Fibroblast of lung (primary cell): Measurements from ENCODE around the gene KCNJ12. TPM values are rescaled to one million over a fixed set of nuclear protein-coding genes. Genes with fewer than 3 reads are reported as not detected.

Source experiments
- DNase-seq, 2 donors: peaks; one replicate each; pipeline versions ENCODE4 v3.0.0 to v3.0.0-alpha.2; 2010; ENCODE audit warnings: low read depth in 2 of 2
- H2AFZ ChIP-seq: 2 replicates; pipeline ENCODE4 v1.5.1; 2012; ENCODE audit warnings: low read length, control low read depth, inconsistent platforms
- H3K27ac ChIP-seq: 2 replicates; pipeline ENCODE4 v1.5.1; 2011; ENCODE audit warnings: low read length, control low read depth; ENCODE audit not compliant: insufficient read depth
- H3K27me3 ChIP-seq: 2 replicates; pipeline ENCODE4 v1.5.1; 2011; ENCODE audit warnings: mild to moderate bottlenecking, low read length; ENCODE audit not compliant: control insufficient read depth, insufficient read depth
- H3K36me3 ChIP-seq: 2 replicates; pipeline ENCODE4 v1.5.1; 2011; ENCODE audit warnings: low read length; ENCODE audit not compliant: control insufficient read depth, insufficient read depth
- H3K4me1 ChIP-seq: 2 replicates; pipeline ENCODE4 v1.5.1; 2011; ENCODE audit warnings: low read length; ENCODE audit not compliant: control insufficient read depth, insufficient read depth; ENCODE audit errors: extremely low read depth
- H3K4me2 ChIP-seq: 2 replicates; pipeline ENCODE4 v1.5.1; 2011; ENCODE audit warnings: low read length, control low read depth; ENCODE audit not compliant: insufficient read depth; ENCODE audit errors: extremely low read depth
- H3K4me3 ChIP-seq, 4 experiments: fragments of 200-600 bp in 1 of 4; sonication (generic) in 1 of 4; replicated peaks in 1 of 4; 2 replicates each; pipeline ENCODE4 v1.5.1; 2011 to 2016; ENCODE audit warnings: low read length in 4 of 4, low read depth in 3 of 4, mild to moderate bottlenecking in 3 of 4, control low read depth in 2 of 4, inconsistent platforms in 1 of 4, mixed read lengths in 1 of 4; ENCODE audit not compliant: insufficient read depth in 1 of 4; ENCODE audit errors: control extremely low read depth in 1 of 4
- H3K79me2 ChIP-seq: 2 replicates; pipeline ENCODE4 v1.5.1; 2012; ENCODE audit warnings: mild to moderate bottlenecking, low read length, inconsistent platforms; ENCODE audit not compliant: control insufficient read depth, insufficient read depth
- H3K9ac ChIP-seq: 2 replicates; pipeline ENCODE4 v1.5.1; 2011; ENCODE audit warnings: mild to moderate bottlenecking, low read length, control low read depth; ENCODE audit not compliant: insufficient read depth
- H3K9me3 ChIP-seq: 2 replicates; pipeline ENCODE4 v1.5.1; 2012; ENCODE audit warnings: low read depth, low read length; ENCODE audit not compliant: control insufficient read depth, insufficient read depth
- H4K20me1 ChIP-seq: 2 replicates; pipeline ENCODE4 v1.5.1; 2011; ENCODE audit warnings: low read length; ENCODE audit not compliant: control insufficient read depth, insufficient read depth; ENCODE audit errors: extremely low read depth
- EZH2 ChIP-seq: IDR thresholded peaks from 2 replicates; pipeline ENCODE4 v1.5.1; 2012; ENCODE audit warnings: low read length, control low read depth, mild to moderate bottlenecking; ENCODE audit errors: missing control alignments
- polyA plus RNA-seq, 2 donors: library from polyadenylated mRNA; depleted of rRNA in 1 of 2; stranded (reverse) in 1 of 2; unstranded in 1 of 2; fragments of >200 nt; gene quantifications; 2 replicates each; pipeline ENCODE4 v1.2.1, GENCODE V29; 2011 to 2012; ENCODE audit warnings: missing spikeins in 1 of 2
- total RNA-seq: library from RNA; depleted of rRNA; stranded (reverse); fragments of >200 nt; gene quantifications from 2 replicates; pipeline ENCODE4 v1.2.1, GENCODE V29; 2014
- TF ChIP-seq, protein P1 (sequence below), 2 donors: IDR thresholded peaks in 1 of 2; conservative IDR thresholded peaks in 1 of 2; 1 replicate in 1 of 2; 2 replicates in 1 of 2; pipeline ENCODE4 v1.5.1; 2011 to 2012; ENCODE audit warnings: low read length in 2 of 2, control low read depth in 1 of 2, inconsistent platforms in 1 of 2, low read depth in 1 of 2, mild to moderate bottlenecking in 1 of 2

Gene KCNJ12
- total and polyA plus RNA-seq, 2 donors (not counting 1 experiment from before 2014, with no cell fraction given) = 0.09 to 0.66 TPM

- no peak overlapping the region for H2AFZ ChIP-seq
- no peak for DNase-seq
Observed at GRCh38 chr17:21351366-21352065, 24.6 kb upstream of the KCNJ12 start.

GRCh38 chr17:21352221-21352980, 23.8 kb upstream of the KCNJ12 start:
- Histone ChIP-seq H3K27me3 (no peaks in the 10 kb centered on the region), H3K4me2 (no peak overlapping the region), H3K4me3 (no peak overlapping the region), H3K27ac (no peak overlapping the region), H3K9ac (no peak overlapping the region), H3K36me3 (no peaks in the 10 kb centered on the region), H2AFZ (no peak overlapping the region), H3K9me3 (no peaks in the 10 kb centered on the region), H4K20me1 (no peaks in the 10 kb centered on the region), H3K4me1 (no peaks in the 10 kb centered on the region), H3K79me2 (no peaks in the 10 kb centered on the region)
- TF ChIP-seq EZH2 = no peak
- TF ChIP-seq, protein P1, sequence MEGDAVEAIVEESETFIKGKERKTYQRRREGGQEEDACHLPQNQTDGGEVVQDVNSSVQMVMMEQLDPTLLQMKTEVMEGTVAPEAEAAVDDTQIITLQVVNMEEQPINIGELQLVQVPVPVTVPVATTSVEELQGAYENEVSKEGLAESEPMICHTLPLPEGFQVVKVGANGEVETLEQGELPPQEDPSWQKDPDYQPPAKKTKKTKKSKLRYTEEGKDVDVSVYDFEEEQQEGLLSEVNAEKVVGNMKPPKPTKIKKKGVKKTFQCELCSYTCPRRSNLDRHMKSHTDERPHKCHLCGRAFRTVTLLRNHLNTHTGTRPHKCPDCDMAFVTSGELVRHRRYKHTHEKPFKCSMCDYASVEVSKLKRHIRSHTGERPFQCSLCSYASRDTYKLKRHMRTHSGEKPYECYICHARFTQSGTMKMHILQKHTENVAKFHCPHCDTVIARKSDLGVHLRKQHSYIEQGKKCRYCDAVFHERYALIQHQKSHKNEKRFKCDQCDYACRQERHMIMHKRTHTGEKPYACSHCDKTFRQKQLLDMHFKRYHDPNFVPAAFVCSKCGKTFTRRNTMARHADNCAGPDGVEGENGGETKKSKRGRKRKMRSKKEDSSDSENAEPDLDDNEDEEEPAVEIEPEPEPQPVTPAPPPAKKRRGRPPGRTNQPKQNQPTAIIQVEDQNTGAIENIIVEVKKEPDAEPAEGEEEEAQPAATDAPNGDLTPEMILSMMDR (conservative IDR thresholded peaks at IDR 0.05 in 1 of 2, IDR thresholded peaks at IDR 0.05 in 1 of 2; ENCODE audit: low read depth in 1 of 2, low read length in 2 of 2) = no peak
- no peak for DNase-seq

More at GRCh38 chr17:21351366-21352065, 24.6 kb upstream of the KCNJ12 start:
- Histone ChIP-seq H3K4me2 (no peak overlapping the region), H3K9ac (no peak overlapping the region), H3K36me3 (no peaks in the 10 kb centered on the region), H3K27ac (no peak overlapping the region), H3K4me3 (no peak overlapping the region), H3K27me3 (no peaks in the 10 kb centered on the region), H4K20me1 (no peaks in the 10 kb centered on the region), H3K79me2 (no peaks in the 10 kb centered on the region), H3K4me1 (no peaks in the 10 kb centered on the region), H3K9me3 (no peaks in the 10 kb centered on the region)
- TF ChIP-seq EZH2 = no peak
- TF ChIP-seq, protein P1 (conservative IDR thresholded peaks at IDR 0.05 in 1 of 2, IDR thresholded peaks at IDR 0.05 in 1 of 2; ENCODE audit: low read depth in 1 of 2, low read length in 2 of 2) = no peak

DNA sequence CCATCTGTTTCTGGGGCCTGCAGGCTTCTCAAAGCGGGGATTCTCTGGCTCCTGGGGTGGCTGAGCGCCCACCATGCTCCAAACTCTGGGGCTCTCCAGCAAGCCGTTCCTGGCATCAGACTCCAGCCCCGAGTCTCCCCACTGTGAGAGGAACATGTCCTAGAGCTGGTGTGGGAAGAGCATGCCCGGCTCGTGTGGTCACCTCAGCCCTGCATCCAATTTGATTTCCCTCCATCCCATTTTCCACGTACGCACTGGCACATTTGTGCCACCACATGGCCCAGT, 23.2 kb upstream of the KCNJ12 start:
- no peak overlapping the region for H3K4me2 ChIP-seq
- no peak overlapping the region for H3K4me3 ChIP-seq
- TF ChIP-seq, protein P1 (conservative IDR thresholded peaks at IDR 0.05 in 1 of 2, IDR thresholded peaks at IDR 0.05 in 1 of 2; ENCODE audit: low read depth in 1 of 2, low read length in 2 of 2) = no peak
- TF ChIP-seq EZH2 = no peak
- H3K4me1 ChIP-seq = no peaks in the 10 kb centered on the region
- no peak for DNase-seq
- no peak overlapping the region for H2AFZ ChIP-seq
- no peaks in the 10 kb centered on the region for H4K20me1 ChIP-seq
- H3K79me2 ChIP-seq = no peaks in the 10 kb centered on the region
- no peaks in the 10 kb centered on the region for H3K27me3 ChIP-seq
- H3K9me3 ChIP-seq = no peaks in the 10 kb centered on the region
- H3K27ac ChIP-seq = no peak overlapping the region
- H3K36me3 ChIP-seq = no peaks in the 10 kb centered on the region
- no peak overlapping the region for H3K9ac ChIP-seq
